K562 (cell line): ENCODE measurements around the gene AMOTL1. TPM values are rescaled to one million over a fixed set of nuclear protein-coding genes. Genes with fewer than 3 reads are reported as not detected.
A peak's percentile ranks its signal among the peaks of the same experiment; 100 is the strongest.

Experiments used
- CHCHD3 ChIP-seq: fragments of 250-450 bp; sonication (Bioruptor Pico); IDR thresholded peaks from 2 replicates; pipeline ENCODE4 v2.1.2; 2022; ENCODE audit warnings: mild to moderate bottlenecking
- CSDE1 ChIP-seq, 2 experiments: fragments of 450-650 bp; IDR thresholded peaks; 2 replicates each; pipeline ENCODE4 v1.6.1; 2016; ENCODE audit warnings: mild to moderate bottlenecking in 1 of 2
- CXXC5 ChIP-seq: fragments of 250-450 bp; sonication (Bioruptor Pico); IDR thresholded peaks from 2 replicates; pipeline ENCODE4 v1.8.0; 2022; ENCODE audit warnings: inconsistent platforms, mild to moderate bottlenecking, moderate library complexity
- DEAF1 ChIP-seq: fragments of 450-650 bp; formaldehyde crosslinking; IDR thresholded peaks from 2 replicates; pipeline ENCODE4 v1.4.0; 2020; ENCODE audit warnings: mild to moderate bottlenecking, moderate library complexity
- ETS1 ChIP-seq: conservative IDR thresholded peaks from 2 replicates; pipeline ENCODE4 v1.6.1; 2011; ENCODE audit warnings: low read depth, mild to moderate bottlenecking, low read length; ENCODE audit not compliant: control insufficient read depth
- FOXJ2 ChIP-seq: fragments of 200-800 bp; sonication (Bioruptor generic); IDR thresholded peaks from 2 replicates; pipeline ENCODE4 v1.6.1; 2016; ENCODE audit warnings: missing genetic modification characterization, missing compliant biosample characterization
- FOXJ3 ChIP-seq: sonication (generic); formaldehyde crosslinking; IDR thresholded peaks from 2 replicates; pipeline ENCODE4 v1.4.0; 2020; ENCODE audit warnings: mild to moderate bottlenecking, missing genetic modification reagents
- FOXK2 ChIP-seq, 2 experiments: fragments of 450-650 bp; IDR thresholded peaks in 1 of 2; conservative IDR thresholded peaks in 1 of 2; 2 replicates each; pipeline ENCODE4 v1.6.1; 2016; ENCODE audit warnings: low read depth in 2 of 2, mild to moderate bottlenecking in 1 of 2
- HDAC3 ChIP-seq: fragments of 450-650 bp; IDR thresholded peaks from 2 replicates; pipeline ENCODE4 v1.6.1; 2018; ENCODE audit warnings: borderline replicate concordance, mild to moderate bottlenecking, moderate library complexity; ENCODE audit not compliant: partially characterized antibody
- KDM4B ChIP-seq, 2 experiments: fragments of 450-650 bp in 1 of 2; sonication (generic) in 1 of 2; IDR thresholded peaks; 2 replicates each; pipeline ENCODE4 v1.6.1; 2016 to 2017; ENCODE audit warnings: borderline replicate concordance in 2 of 2, antibody characterized with exemption in 1 of 2, low read depth in 1 of 2, mild to moderate bottlenecking in 1 of 2
- MEF2A ChIP-seq: IDR thresholded peaks from 2 replicates; pipeline ENCODE4 v1.6.1; 2011; ENCODE audit warnings: low read depth, mild to moderate bottlenecking, low read length, moderate library complexity; ENCODE audit not compliant: control insufficient read depth
- MIER1 ChIP-seq: fragments of 450-650 bp; IDR thresholded peaks from 2 replicates; pipeline ENCODE4 v1.6.1; 2016; ENCODE audit warnings: antibody characterized with exemption, mild to moderate bottlenecking, low read depth
- POLR2G ChIP-seq: fragments of 200-400 bp; formaldehyde crosslinking; IDR thresholded peaks from 2 replicates; pipeline ENCODE4 v1.6.1; 2017; ENCODE audit warnings: low read depth, mild to moderate bottlenecking, antibody characterized with exemption, low read length, moderate library complexity
- RNF2 ChIP-seq: sonication (generic); IDR thresholded peaks from 2 replicates; pipeline ENCODE4 v1.6.1; 2016
- SMARCC2 ChIP-seq: fragments of 450-650 bp; IDR thresholded peaks from 2 replicates; pipeline ENCODE4 v1.6.1; 2017; ENCODE audit warnings: antibody characterized with exemption, moderate library complexity, mild to moderate bottlenecking, low read depth
- SMC3 ChIP-seq: conservative IDR thresholded peaks from 2 replicates; pipeline ENCODE4 v1.6.1; 2011; ENCODE audit warnings: low read depth, low read length, improper control_type of control experiment; ENCODE audit not compliant: insufficient read depth
- ZBTB34 ChIP-seq: fragments of 250-450 bp; sonication (Bioruptor Pico); IDR thresholded peaks from 2 replicates; pipeline ENCODE4 v1.8.0; 2021; ENCODE audit warnings: mild to moderate bottlenecking, moderate library complexity
- ZKSCAN8 ChIP-seq: fragments of 200-800 bp; sonication (Bioruptor generic); IDR thresholded peaks from 2 replicates; pipeline ENCODE4 v1.6.1; 2016; ENCODE audit warnings: missing genetic modification characterization, missing compliant biosample characterization
- ZNF668 ChIP-seq: fragments of 250-450 bp; sonication (Bioruptor Pico); IDR thresholded peaks from 2 replicates; pipeline ENCODE4 v1.8.0; 2022; ENCODE audit warnings: mild to moderate bottlenecking, inconsistent platforms
- ZNF76 ChIP-seq: fragments of 250-450 bp; sonication (Bioruptor Pico); IDR thresholded peaks from 2 replicates; pipeline ENCODE4 v1.4.0; 2020; ENCODE audit warnings: mild to moderate bottlenecking, moderate library complexity, borderline replicate concordance
- ZSCAN29 ChIP-seq: fragments of 450-650 bp; IDR thresholded peaks from 2 replicates; pipeline ENCODE4 v1.6.1; 2017
- polyA plus RNA-seq, 8 experiments: library from polyadenylated mRNA; depleted of rRNA in 4 of 8; stranded (reverse) in 5 of 8; unstranded in 3 of 8; fragments of >200 nt; fragmentation: Nextera tagmentation in 2 of 8; fragmentation: Illumina TruSeq in 1 of 8; extraction: Ambion mirVana in 2 of 8; extraction: Trizol in 1 of 8; gene quantifications; 2 replicates each; pipeline versions ENCODE4 v1.2.1 to v1.2.3, GENCODE V29; 2011 to 2014; ENCODE audit warnings: inconsistent platforms in 1 of 8, missing spikeins in 1 of 8
- total RNA-seq, 7 experiments: library from RNA; depleted of rRNA in 6 of 7; stranded (reverse); fragments of >200 nt in 6 of 7; fragmentation: Illumina TruSeq in 2 of 7; extraction: Trizol in 2 of 7; gene quantifications; 2 replicates each; pipeline versions ENCODE4 v1.2.1 to v1.2.3, GENCODE V29; 2011 to 2021; ENCODE audit warnings: low replicate concordance in 1 of 7
- TF ChIP-seq, protein P1 (sequence below): fragments of 250-450 bp; sonication (Bioruptor Pico); IDR thresholded peaks from 2 replicates; pipeline ENCODE4 v1.5.0; 2021; ENCODE audit warnings: mild to moderate bottlenecking, borderline replicate concordance

Gene AMOTL1
- total and polyA plus RNA-seq, 9 of the 15 experiments (the other 6 are each of a cell fraction or from before 2014, with no cell fraction given) = 4.0 to 35.4 (median 14.0) TPM

DNA sequence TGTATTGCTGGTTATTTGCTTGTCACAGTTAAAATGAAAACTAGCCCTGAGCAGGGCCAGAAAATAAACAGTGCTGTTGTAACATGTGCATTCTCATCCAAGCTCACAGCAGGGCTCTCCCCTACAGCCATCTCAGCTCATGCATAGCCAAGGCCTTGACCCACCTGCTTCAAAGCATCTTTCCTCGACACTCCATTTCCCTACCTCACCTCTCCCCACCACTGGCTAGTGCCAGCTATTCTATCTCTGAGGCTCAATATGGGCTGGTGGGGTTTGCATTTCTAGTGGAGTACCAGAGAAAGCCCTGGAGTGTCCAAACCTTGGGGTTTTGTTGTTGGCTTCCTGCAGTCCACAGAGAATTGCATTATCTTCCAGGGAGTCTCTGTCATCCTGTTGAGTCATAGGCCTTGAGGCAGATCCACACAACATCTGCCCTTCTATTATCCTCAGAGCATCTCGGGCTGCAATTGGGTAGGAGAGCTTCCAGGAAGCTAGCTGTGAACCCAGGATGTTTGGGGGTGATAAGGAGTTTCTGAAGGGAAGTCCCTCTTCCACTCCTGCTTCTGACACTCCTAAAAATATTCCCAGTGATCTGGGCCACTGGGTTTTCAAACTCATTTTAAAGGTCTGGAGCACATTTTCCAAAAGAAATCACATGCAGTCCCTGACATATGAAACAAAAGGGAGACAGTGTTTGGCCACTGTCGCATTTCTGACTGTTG is 36.1 kb upstream of the AMOTL1 start (continued):
- TF ChIP-seq FOXK2 (conservative IDR thresholded peaks at IDR 0.05 in 1 of 2, IDR thresholded peaks at IDR 0.05 in 1 of 2; ENCODE audit: low read depth in 2 of 2) = no peak
- no peak for TF ChIP-seq FOXJ2 (tag)
- no peak for TF ChIP-seq ZNF76 (CRISPR knock-in tag)
- TF ChIP-seq DEAF1 (CRISPR knock-in tag) = no peak
- peak; percentile 36 for TF ChIP-seq CXXC5 (CRISPR knock-in tag)
- TF ChIP-seq ZNF668 = peak; percentile 60; the same call in 1 of the 2 replicates
- TF ChIP-seq FOXJ3 (CRISPR knock-in tag) = no peak
- TF ChIP-seq ETS1 = no peak
- TF ChIP-seq HDAC3 = no peak
- no peak for TF ChIP-seq SMC3
- TF ChIP-seq ZBTB34 = no peak
- no peak for TF ChIP-seq MEF2A
- no peak for TF ChIP-seq KDM4B (IDR thresholded peaks at IDR 0.05; ENCODE audit: borderline replicate concordance in 2 of 2, low read depth in 1 of 2)
- TF ChIP-seq POLR2G = no peak
- no peak for TF ChIP-seq ZSCAN29
- TF ChIP-seq ZKSCAN8 (CRISPR knock-in tag) = no peak; the same call in 1 of the 2 replicates
- TF ChIP-seq MIER1 = no peak
- TF ChIP-seq, protein P1, sequence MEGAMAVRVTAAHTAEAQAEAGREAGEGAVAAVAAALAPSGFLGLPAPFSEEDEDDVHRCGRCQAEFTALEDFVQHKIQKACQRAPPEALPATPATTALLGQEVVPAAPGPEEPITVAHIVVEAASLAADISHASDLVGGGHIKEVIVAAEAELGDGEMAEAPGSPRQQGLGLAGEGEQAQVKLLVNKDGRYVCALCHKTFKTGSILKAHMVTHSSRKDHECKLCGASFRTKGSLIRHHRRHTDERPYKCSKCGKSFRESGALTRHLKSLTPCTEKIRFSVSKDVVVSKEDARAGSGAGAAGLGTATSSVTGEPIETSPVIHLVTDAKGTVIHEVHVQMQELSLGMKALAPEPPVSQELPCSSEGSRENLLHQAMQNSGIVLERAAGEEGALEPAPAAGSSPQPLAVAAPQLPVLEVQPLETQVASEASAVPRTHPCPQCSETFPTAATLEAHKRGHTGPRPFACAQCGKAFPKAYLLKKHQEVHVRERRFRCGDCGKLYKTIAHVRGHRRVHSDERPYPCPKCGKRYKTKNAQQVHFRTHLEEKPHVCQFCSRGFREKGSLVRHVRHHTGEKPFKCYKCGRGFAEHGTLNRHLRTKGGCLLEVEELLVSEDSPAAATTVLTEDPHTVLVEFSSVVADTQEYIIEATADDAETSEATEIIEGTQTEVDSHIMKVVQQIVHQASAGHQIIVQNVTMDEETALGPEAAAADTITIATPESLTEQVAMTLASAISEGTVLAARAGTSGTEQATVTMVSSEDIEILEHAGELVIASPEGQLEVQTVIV (CRISPR knock-in tag) = no peak
- TF ChIP-seq CSDE1 (IDR thresholded peaks at IDR 0.05) = no peak
- peak; percentile 68; the same call in 1 of the 2 replicates for TF ChIP-seq SMARCC2
- TF ChIP-seq CHCHD3 (CRISPR knock-in tag) = no peak
- 0 out of 2 replicates have a peak, but pooled peaks have one; percentile 24 for TF ChIP-seq RNF2
